CD4-positive, alpha-beta T cell (primary cell): ENCODE data around the gene CAV2. TPM values are rescaled to one million over a fixed set of nuclear protein-coding genes. Genes with fewer than 3 reads are reported as not detected.

Source experiments
- ATAC-seq: fragments of 200-7000 bp; cut with Tn5 transposase; one replicate; pipeline ENCODE4 v1.10.0; 2022; ENCODE audit warnings: mild to moderate bottlenecking; ENCODE audit not compliant: poor library complexity
- CTCF ChIA-PET: fragments of 350-600 bp; sonication (Branson Sonifier 250); formaldehyde crosslinking; loops from one replicate; lab custom pipeline; 2021; ENCODE audit warnings: antibody characterized with exemption, inconsistent platforms; lab: Charles Lee
- POLR2A ChIA-PET: fragments of 350-600 bp; sonication (Branson Sonifier 250); formaldehyde crosslinking; loops from one replicate; lab custom pipeline; 2021; ENCODE audit warnings: antibody characterized with exemption, inconsistent platforms; lab: Charles Lee
- DNase-seq, 14 experiments: peaks; one replicate each; pipeline ENCODE4 v3.0.0-alpha.2; 2013 to 2020; ENCODE audit warnings: mixed read lengths in 2 of 14
- H3K27ac ChIP-seq, 2 donors: one replicate each; pipeline versions ENCODE4 v1.5.1 to v1.7.0; 2013; ENCODE audit warnings: low read length in 2 of 2, low read depth in 1 of 2, mild to moderate bottlenecking in 1 of 2
- H3K27me3 ChIP-seq, 2 experiments: 1 replicate in 1 of 2; 2 replicates in 1 of 2; pipeline versions ENCODE4 v1.6.1 to v1.7.0; 2013; ENCODE audit warnings: low read length in 2 of 2, control low read depth in 1 of 2, mild to moderate bottlenecking in 1 of 2, moderate library complexity in 1 of 2; ENCODE audit not compliant: insufficient read depth in 2 of 2, control insufficient read depth in 1 of 2
- H3K36me3 ChIP-seq: one replicate; pipeline ENCODE4 v1.6.1; 2013; ENCODE audit warnings: low read length, control low read depth; ENCODE audit not compliant: insufficient read depth
- H3K4me1 ChIP-seq: one replicate; pipeline ENCODE4 v1.6.1; 2013; ENCODE audit warnings: low read length, control low read depth; ENCODE audit not compliant: insufficient read depth
- H3K4me3 ChIP-seq: one replicate; pipeline ENCODE4 v1.5.1; 2013; ENCODE audit warnings: mild to moderate bottlenecking, low read length, moderate library complexity
- H3K9me3 ChIP-seq, 2 experiments: 1 replicate in 1 of 2; 2 replicates in 1 of 2; pipeline versions ENCODE4 v1.6.1 to v1.7.0; 2013; ENCODE audit warnings: low read length in 2 of 2, mild to moderate bottlenecking in 2 of 2, control low read depth in 1 of 2, moderate library complexity in 1 of 2; ENCODE audit not compliant: control insufficient read depth in 1 of 2, insufficient read depth in 1 of 2
- H3K27ac Mint-ChIP-seq: one replicate; pipeline ENCODE4 v1.8.0; 2020; ENCODE audit warnings: mixed read lengths
- H3K27me3 Mint-ChIP-seq: one replicate; pipeline ENCODE4 v1.8.0; 2021; ENCODE audit warnings: mixed read lengths
- H3K36me3 Mint-ChIP-seq: one replicate; pipeline ENCODE4 v1.8.0; 2021; ENCODE audit warnings: low read depth, mixed read lengths
- H3K4me1 Mint-ChIP-seq: one replicate; pipeline ENCODE4 v1.8.0; 2021; ENCODE audit warnings: low read depth, mixed read lengths
- H3K4me3 Mint-ChIP-seq: one replicate; pipeline ENCODE4 v1.8.0; 2020; ENCODE audit warnings: mild to moderate bottlenecking, mixed read lengths
- H3K9me3 Mint-ChIP-seq: one replicate; pipeline ENCODE4 v1.8.0; 2020; ENCODE audit warnings: mixed read lengths
- CTCF ChIP-seq: fragments of 200-600 bp; IDR thresholded peaks from one replicate; pipeline ENCODE4 v1.8.0; 2022; ENCODE audit warnings: antibody characterized with exemption, mild to moderate bottlenecking
- intact Hi-C, 2 experiments: fragments of 100-400 bp; cut with DNase I in 1 of 2; cut with micrococcal nuclease in 1 of 2; formaldehyde crosslinking; loops; one replicate each; pipeline versions ENCODE4 v1.15.1 to v1.9.0; 2023 to 2025; cut with DNase I, micrococcal nuclease
- total RNA-seq, 174 experiments: library from RNA in 2 of 174; stranded (reverse) in 2 of 174; gene quantifications; one replicate each; pipeline ENCODE4 v1.2.3 and lab custom pipeline; 2021 to 2026

The CAV2 gene
- total RNA-seq, 2 experiments from 2014 or later, result not detected

- no peak for TF ChIP-seq CTCF
- ATAC-seq (no peak), DNase-seq (no peak)
- no peak overlapping the region for H3K27ac ChIP-seq
- H3K27ac Mint-ChIP-seq, result no peak overlapping the region
- no peaks in the 10 kb centered on the region for H3K36me3 ChIP-seq
- ChIA-PET CTCF (no interaction called here), POLR2A (no interaction called here)
- H3K4me3 Mint-ChIP-seq, result no peak overlapping the region
- H3K36me3 Mint-ChIP-seq, result no peaks in the 10 kb centered on the region
- peaks cover 56% of the 10 kb centered on the region for H3K27me3 Mint-ChIP-seq
- H3K4me3 ChIP-seq, result no peak overlapping the region
- no peaks in the 10 kb centered on the region for H3K9me3 Mint-ChIP-seq
- no peaks in the 10 kb centered on the region for H3K9me3 ChIP-seq
- no peaks in the 10 kb centered on the region for H3K4me1 ChIP-seq
- H3K27me3 ChIP-seq, result peaks cover 3 to 4% of the 10 kb centered on the region in 2 experiments
- intact Hi-C loops, result no loop called here
- no peaks in the 10 kb centered on the region for H3K4me1 Mint-ChIP-seq
Observed at GRCh38 chr7:116552602-116553001, 53.1 kb downstream of the CAV2 start.

GRCh38 chr7:116553168-116553964 is 53.8 kb downstream of the CAV2 start:
- ATAC-seq, result no peak
- ChIA-PET POLR2A (no interaction called here), CTCF (no interaction called here)
- intact Hi-C loops, result no loop called here
- Mint-ChIP-seq H3K9me3 (no peaks in the 10 kb centered on the region), H3K27me3 (peaks cover 57% of the 10 kb centered on the region), H3K4me3 (no peak overlapping the region), H3K27ac (no peak overlapping the region), H3K4me1 (no peaks in the 10 kb centered on the region), H3K36me3 (no peaks in the 10 kb centered on the region)
- Histone ChIP-seq H3K27me3 (peaks cover 3 to 9% of the 10 kb centered on the region in 2 experiments), H3K27ac (no peak overlapping the region), H3K4me1 (no peaks in the 10 kb centered on the region), H3K36me3 (no peaks in the 10 kb centered on the region), H3K9me3 (no peaks in the 10 kb centered on the region), H3K4me3 (no peak overlapping the region)
- TF ChIP-seq CTCF, result no peak
- no peak for DNase-seq

- no peak for DNase-seq
- Mint-ChIP-seq H3K4me3 (no peak overlapping the region), H3K36me3 (no peaks in the 10 kb centered on the region), H3K27me3 (peaks cover 57% of the 10 kb centered on the region), H3K27ac (no peak overlapping the region), H3K9me3 (no peaks in the 10 kb centered on the region), H3K4me1 (no peaks in the 10 kb centered on the region)
- intact Hi-C loops, result no loop called here
- H3K27me3 ChIP-seq, result peaks cover 0 to 10% of the 10 kb centered on the region in 2 experiments
- no peaks in the 10 kb centered on the region for H3K4me1 ChIP-seq
- no peaks in the 10 kb centered on the region for H3K9me3 ChIP-seq
- no peaks in the 10 kb centered on the region for H3K36me3 ChIP-seq
- no peak for TF ChIP-seq CTCF
- no peak overlapping the region for H3K27ac ChIP-seq
- no peak overlapping the region for H3K4me3 ChIP-seq
- ChIA-PET CTCF (no interaction called here), POLR2A (no interaction called here)
- no peak for ATAC-seq
Observed at GRCh38 chr7:116554436-116554835, 54.9 kb downstream of the CAV2 start.
